Endodermal cell (in vitro differentiated cells): ENCODE results near the gene CUX1. TPM values are rescaled to one million over a fixed set of nuclear protein-coding genes. Genes with fewer than 3 reads are reported as not detected.

Source experiments
- DNase-seq: peaks from one replicate; pipeline ENCODE4 v3.0.0-alpha.2; 2017
- H3K27ac ChIP-seq: 2 replicates; pipeline ENCODE4 v1.5.1; 2013; ENCODE audit warnings: mild to moderate bottlenecking, low read depth, low read length, moderate library complexity
- H3K27me3 ChIP-seq: 2 replicates; pipeline ENCODE4 v1.6.1; 2013; ENCODE audit warnings: mild to moderate bottlenecking, low read length, moderate library complexity; ENCODE audit not compliant: insufficient read depth, control insufficient read depth, poor library complexity, severe bottlenecking
- H3K36me3 ChIP-seq: 2 replicates; pipeline ENCODE4 v1.7.0; 2013; ENCODE audit warnings: mild to moderate bottlenecking, low read length, moderate library complexity; ENCODE audit not compliant: control insufficient read depth, insufficient read depth
- H3K4me1 ChIP-seq: one replicate; pipeline ENCODE4 v1.7.0; 2013; ENCODE audit warnings: low read length; ENCODE audit not compliant: control insufficient read depth, insufficient read depth
- H3K4me3 ChIP-seq: 2 replicates; pipeline ENCODE4 v1.5.1; 2013; ENCODE audit warnings: mild to moderate bottlenecking, low read length, moderate library complexity
- H3K9ac ChIP-seq: 2 replicates; pipeline ENCODE4 v1.6.1; 2013; ENCODE audit warnings: mild to moderate bottlenecking, low read length, moderate library complexity; ENCODE audit not compliant: poor library complexity, severe bottlenecking; ENCODE audit errors: extremely low read depth
- H3K9me3 ChIP-seq: 2 replicates; pipeline ENCODE4 v1.6.1; 2013; ENCODE audit warnings: mild to moderate bottlenecking, low read length, moderate library complexity; ENCODE audit not compliant: control insufficient read depth
- H3K27ac Mint-ChIP-seq: 2 replicates; pipeline ENCODE4 v1.8.0; 2020; ENCODE audit warnings: mixed read lengths
- H3K27me3 Mint-ChIP-seq: 2 replicates; pipeline ENCODE4 v1.8.0; 2021; ENCODE audit warnings: mild to moderate bottlenecking, mixed read lengths; ENCODE audit not compliant: insufficient read depth
- H3K36me3 Mint-ChIP-seq: 2 replicates; pipeline ENCODE4 v1.8.0; 2020; ENCODE audit warnings: low read depth, mixed read lengths
- H3K4me1 Mint-ChIP-seq: 2 replicates; pipeline ENCODE4 v1.8.0; 2020; ENCODE audit warnings: mixed read lengths
- H3K4me3 Mint-ChIP-seq: 2 replicates; pipeline ENCODE4 v1.8.0; 2020; ENCODE audit warnings: mild to moderate bottlenecking, moderate library complexity, mixed read lengths
- H3K9me3 Mint-ChIP-seq: 2 replicates; pipeline ENCODE4 v1.8.0; 2020; ENCODE audit warnings: mild to moderate bottlenecking, mixed read lengths
- CTCF ChIP-seq: fragments of 200-600 bp; sonication (generic); conservative IDR thresholded peaks from 2 replicates; pipeline ENCODE4 v1.5.0; 2021; ENCODE audit warnings: antibody characterized with exemption, mild to moderate bottlenecking
- WGBS, 2 experiments: methylation state at CpG; one replicate each; pipeline versions ENCODE4 v1.1.5 to v1.1.7; 2013; ENCODE audit warnings: missing lambda C conversion rate in 2 of 2, mixed read lengths in 1 of 2; ENCODE audit not compliant: insufficient coverage in 1 of 2, insufficient read length in 1 of 2; 5-methylcytosine and 5-hydroxymethylcytosine counted together
- total RNA-seq, 2 donors: library from RNA; stranded (reverse); fragmentation: NEBNext Ultra II Directional in 1 of 2; extraction: Animal tissue kit (Norgen Biotek cat#: 25700) in 1 of 2; gene quantifications; 2 replicates in 1 of 2; 3 replicates in 1 of 2; pipeline ENCODE4 v1.2.1, GENCODE V29; 2021

Gene CUX1
- total RNA-seq, 2 donors from 2014 or later = 85.1 to 108 TPM

- no peak for DNase-seq
- Histone ChIP-seq H3K9me3 (no peaks in the 10 kb centered on the region), H3K27me3 (no peaks in the 10 kb centered on the region), H3K27ac (no peak overlapping the region), H3K9ac (no peak overlapping the region), H3K36me3 (peaks cover 77% of the 10 kb centered on the region), H3K4me3 (no peak overlapping the region), H3K4me1 (no peaks in the 10 kb centered on the region)
- no peaks in the 10 kb centered on the region for H3K4me1 Mint-ChIP-seq
- no peaks in the 10 kb centered on the region for H3K27me3 Mint-ChIP-seq
- WGBS, 2 experiments = 88 to 96% methylated on average over 6 to 7 of the region's 7 CpGs
- H3K4me3 Mint-ChIP-seq = no peak overlapping the region
- peaks cover 75% of the 10 kb centered on the region for H3K36me3 Mint-ChIP-seq
- no peak overlapping the region for H3K27ac Mint-ChIP-seq
- no peaks in the 10 kb centered on the region for H3K9me3 Mint-ChIP-seq
- no peak for TF ChIP-seq CTCF
Measured at GRCh38 chr7:102188746-102189145, 371.3 kb downstream of the CUX1 start.

- no peaks in the 10 kb centered on the region for H3K9me3 Mint-ChIP-seq
- peaks cover 69% of the 10 kb centered on the region for H3K36me3 Mint-ChIP-seq
- Histone ChIP-seq H3K4me3 (no peak overlapping the region), H3K27me3 (no peaks in the 10 kb centered on the region), H3K9me3 (no peaks in the 10 kb centered on the region), H3K27ac (no peak overlapping the region), H3K4me1 (no peaks in the 10 kb centered on the region), H3K36me3 (peaks cover 78% of the 10 kb centered on the region), H3K9ac (no peak overlapping the region)
- H3K4me1 Mint-ChIP-seq = no peaks in the 10 kb centered on the region
- peak overlapping the region; percentile 58 for H3K27ac Mint-ChIP-seq
- DNase-seq = no peak
- H3K4me3 Mint-ChIP-seq = no peak overlapping the region
- no peaks in the 10 kb centered on the region for H3K27me3 Mint-ChIP-seq
- WGBS, 2 experiments = 94 to 100% methylated on average over 6 to 7 of the region's 7 CpGs
- no peak for TF ChIP-seq CTCF
Measured at GRCh38 chr7:102189756-102190155, 372.3 kb downstream of the CUX1 start.

- no peak for DNase-seq
- H3K9me3 ChIP-seq = no peaks in the 10 kb centered on the region
- no peak overlapping the region for H3K27ac ChIP-seq
- Mint-ChIP-seq H3K9me3 (no peaks in the 10 kb centered on the region), H3K27me3 (no peaks in the 10 kb centered on the region), H3K27ac (peak overlapping the region; percentile 24), H3K4me1 (no peaks in the 10 kb centered on the region), H3K4me3 (no peak overlapping the region), H3K36me3 (peaks cover 67% of the 10 kb centered on the region)
- H3K4me1 ChIP-seq = no peaks in the 10 kb centered on the region
- no peak overlapping the region for H3K9ac ChIP-seq
- TF ChIP-seq CTCF = no peak
- H3K27me3 ChIP-seq = no peaks in the 10 kb centered on the region
- peaks cover 78% of the 10 kb centered on the region for H3K36me3 ChIP-seq
- no peak overlapping the region for H3K4me3 ChIP-seq
- WGBS, 2 experiments = 79 to 91% methylated on average over 10 to 13 of the region's 13 CpGs
Measured at GRCh38 chr7:102190776-102191350, 373.4 kb downstream of the CUX1 start.
